Hepatocyte (in vitro differentiated cells): ENCODE data around the gene ERCC1.

Source experiments
- CTCF ChIP-seq: fragments of 200-600 bp; sonication (generic); IDR thresholded peaks from 2 replicates; pipeline ENCODE4 v1.5.1; 2016; ENCODE audit warnings: antibody characterized with exemption, mild to moderate bottlenecking; ENCODE audit not compliant: poor library complexity
- EZH2 ChIP-seq: fragments of 200-600 bp; sonication (generic); IDR thresholded peaks from 2 replicates; pipeline ENCODE4 v1.6.1; 2016; ENCODE audit warnings: antibody characterized with exemption, mild to moderate bottlenecking, borderline replicate concordance

- no peak for TF ChIP-seq CTCF
- TF ChIP-seq EZH2, result no peak
Measured at GRCh38 chr19:45406226-45407090, 17.3 kb downstream of the ERCC1 start, which contains the start of gene POLR1G.
